NCI-H146 treated with DMSO at 0.1 percent for 48 hours (cell line): Measurements from ENCODE around the gene SEC16B.
A peak's percentile ranks its signal among the peaks of the same experiment; 100 is the strongest.

ENCODE experiments used
- DNase-seq: peaks from one replicate; lab custom pipeline; 2025; ENCODE audit not compliant: unreplicated experiment; lab: John Stamatoyannopoulos, UW

SEC16B gene

DNA sequence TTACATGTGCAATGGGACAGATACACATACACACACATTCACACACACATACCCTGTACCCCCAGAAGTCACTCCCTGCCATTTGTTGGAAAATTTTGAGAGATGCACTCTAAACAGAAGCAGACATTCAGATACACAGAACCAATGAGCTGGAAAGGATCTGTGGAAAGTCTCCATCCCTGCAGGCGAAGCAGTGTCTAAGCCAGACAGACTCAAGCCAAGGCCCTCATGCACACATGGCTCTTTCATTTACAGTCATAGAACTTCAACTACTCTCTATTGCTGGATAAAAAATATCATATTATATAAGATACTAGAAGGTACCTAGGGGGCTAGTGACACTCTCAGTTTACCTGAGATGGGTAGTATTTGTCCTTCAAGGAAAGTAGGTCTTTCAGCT is 7.3 kb upstream of the SEC16B start:
- no peak for DNase-seq

DNA sequence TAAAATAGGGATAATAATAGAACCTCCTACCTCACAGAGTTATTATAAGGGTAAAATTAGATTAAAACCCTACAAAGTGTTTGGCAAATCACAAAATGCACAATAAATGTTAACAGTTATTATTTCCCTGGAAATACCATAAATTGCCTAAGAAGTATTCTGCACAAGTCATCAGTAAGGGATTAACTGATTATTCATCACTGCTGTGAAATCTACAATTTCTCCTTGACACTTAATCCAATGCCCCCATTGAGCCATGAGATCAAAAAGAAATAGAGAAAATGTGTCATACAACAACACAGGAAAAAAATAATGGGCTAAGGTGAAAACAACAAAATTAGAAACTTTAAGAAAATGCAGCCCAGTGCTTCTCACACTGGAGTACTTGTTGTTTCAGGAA is 6.7 kb upstream of the SEC16B start:
- DNase-seq, result no peak

DNA sequence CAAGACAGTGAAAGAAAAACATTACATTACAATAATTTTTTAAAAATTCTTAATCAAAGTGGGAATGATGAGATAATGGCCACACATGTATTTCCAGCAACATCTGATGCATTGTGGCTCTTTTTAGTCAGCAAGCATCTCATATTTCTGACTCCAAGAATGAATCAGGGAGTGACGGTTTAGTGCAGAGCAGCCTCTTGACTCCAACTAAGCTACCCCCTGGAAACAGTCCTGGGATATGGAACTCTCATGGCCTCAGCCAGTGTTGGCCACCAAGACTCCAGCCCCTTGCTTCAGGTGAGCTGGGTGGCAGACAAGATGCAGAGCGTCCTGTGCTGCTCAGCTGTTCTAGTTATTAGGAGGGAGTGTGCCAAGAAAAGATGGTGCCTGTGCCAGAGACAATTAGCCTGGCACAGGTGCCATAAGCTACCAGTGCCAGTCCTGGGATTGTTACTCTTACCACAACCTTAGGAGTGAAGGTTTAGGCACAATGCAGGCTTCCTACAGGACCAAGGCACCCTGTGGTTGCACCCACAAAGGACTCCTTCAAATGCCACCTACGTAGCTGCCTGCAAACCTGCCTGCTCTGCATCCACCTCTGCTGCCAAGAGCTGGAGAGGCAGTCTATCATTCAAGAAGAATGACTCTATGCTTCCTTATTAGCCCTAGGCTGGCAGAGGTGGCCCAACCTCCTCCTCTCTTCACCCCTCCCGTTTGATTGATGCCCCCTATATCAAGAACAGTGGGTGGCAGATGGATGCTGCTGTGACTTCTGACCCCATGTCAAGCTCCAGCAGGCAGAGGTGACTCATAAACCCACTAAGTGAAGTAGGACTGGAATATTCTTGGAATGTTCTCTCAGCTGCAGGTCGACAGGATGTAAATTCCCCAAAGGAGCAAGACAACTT is 6.0 kb upstream of the SEC16B start:
- no peak for DNase-seq

DNA sequence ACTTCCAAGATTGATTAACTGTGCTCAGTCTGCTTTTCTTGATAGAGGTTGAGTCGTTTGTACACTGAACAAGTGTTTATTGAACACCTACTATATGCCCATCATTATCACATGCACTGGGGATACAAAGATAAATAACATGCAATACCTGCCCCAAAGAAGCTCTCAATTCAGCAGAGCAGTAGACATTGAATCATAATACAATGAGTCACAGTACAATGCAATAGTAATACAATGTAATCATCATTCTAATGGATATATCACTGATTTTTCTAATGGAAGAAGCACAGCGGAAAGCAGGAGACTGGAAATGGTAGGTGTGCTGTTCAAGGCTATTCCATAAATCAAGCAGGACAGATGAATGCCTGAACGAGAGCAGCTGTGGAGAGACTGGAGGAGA is 3.7 kb upstream of the SEC16B start:
- no peak for DNase-seq

DNA sequence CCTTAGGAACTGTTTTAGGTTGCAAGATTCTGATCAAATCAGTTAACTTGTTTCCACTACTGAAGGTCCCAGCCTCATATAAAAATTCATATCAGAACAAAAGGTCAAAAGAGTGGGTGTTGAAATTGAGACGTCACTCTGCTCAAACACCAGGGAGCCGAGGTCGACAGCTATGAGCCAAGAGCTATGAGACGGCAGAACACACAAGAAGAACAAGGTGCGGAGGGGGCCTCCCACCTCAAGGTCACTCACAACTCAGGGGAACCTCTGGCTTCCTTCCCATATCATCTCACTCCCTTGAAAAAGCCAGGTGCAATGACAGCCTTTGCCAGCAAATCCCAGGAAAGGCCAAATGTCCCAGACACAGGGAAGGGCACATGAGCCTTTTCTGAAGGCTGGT is 749 bp downstream of the SEC16B start:
- no peak for DNase-seq

DNA sequence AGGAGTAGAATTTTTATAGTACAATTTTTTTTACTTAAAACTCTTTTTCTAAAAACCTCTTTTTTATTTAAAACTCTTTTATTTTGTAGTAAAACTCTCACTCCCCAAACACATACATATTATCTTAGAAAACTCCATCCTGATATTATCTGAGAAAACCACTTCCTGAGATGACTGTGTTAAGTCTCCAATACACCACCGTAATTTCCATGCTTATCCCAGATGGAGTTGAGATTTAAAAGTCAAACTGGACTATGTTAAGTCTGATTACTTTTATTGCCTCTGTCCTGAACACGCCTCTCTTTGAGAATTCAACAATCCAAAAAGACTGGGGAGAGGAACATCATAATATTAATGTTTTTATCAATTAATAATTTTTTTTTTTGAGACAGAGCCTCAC is 3.7 kb downstream of the SEC16B start:
- no peak for DNase-seq

DNA sequence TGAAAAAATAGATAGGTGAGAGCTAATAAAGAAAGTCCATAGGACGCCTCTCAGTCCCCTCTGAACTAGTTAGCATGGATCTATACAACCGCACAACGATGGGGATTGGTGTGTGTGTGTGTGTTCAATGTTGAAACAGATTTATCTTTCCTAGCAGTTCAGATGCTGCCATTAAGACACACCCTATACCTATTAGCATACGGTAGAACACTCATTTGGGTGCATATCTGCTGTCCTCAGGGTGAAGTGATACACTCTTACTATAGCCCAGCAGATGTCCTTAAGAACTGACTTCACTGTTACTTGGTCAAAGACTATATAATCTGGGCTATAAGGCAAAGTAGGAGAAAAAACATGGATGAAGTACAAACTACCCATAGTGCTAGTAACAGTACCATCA is 4.6 kb downstream of the SEC16B start:
- DNase-seq, result no peak

DNA sequence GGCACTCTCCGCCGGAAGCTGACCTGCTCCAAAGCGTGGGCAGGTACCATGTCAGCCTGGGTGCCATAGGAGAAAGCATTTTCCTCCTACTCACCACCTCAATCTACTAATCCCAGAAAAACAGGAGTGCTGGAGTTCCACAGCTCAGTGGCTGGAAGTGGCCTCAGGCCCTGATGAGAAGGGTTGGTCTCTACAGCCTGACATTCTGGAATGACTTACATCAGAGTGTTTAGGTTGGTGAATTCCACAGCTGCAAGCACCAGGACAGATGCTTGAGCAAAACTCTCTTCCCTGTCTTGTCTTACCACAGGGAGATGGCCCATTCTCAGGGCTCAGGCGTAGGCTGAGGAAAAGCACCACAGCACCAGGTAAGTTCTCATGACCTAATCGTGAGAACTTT is 5.5 kb downstream of the SEC16B start:
- no peak for DNase-seq

DNA sequence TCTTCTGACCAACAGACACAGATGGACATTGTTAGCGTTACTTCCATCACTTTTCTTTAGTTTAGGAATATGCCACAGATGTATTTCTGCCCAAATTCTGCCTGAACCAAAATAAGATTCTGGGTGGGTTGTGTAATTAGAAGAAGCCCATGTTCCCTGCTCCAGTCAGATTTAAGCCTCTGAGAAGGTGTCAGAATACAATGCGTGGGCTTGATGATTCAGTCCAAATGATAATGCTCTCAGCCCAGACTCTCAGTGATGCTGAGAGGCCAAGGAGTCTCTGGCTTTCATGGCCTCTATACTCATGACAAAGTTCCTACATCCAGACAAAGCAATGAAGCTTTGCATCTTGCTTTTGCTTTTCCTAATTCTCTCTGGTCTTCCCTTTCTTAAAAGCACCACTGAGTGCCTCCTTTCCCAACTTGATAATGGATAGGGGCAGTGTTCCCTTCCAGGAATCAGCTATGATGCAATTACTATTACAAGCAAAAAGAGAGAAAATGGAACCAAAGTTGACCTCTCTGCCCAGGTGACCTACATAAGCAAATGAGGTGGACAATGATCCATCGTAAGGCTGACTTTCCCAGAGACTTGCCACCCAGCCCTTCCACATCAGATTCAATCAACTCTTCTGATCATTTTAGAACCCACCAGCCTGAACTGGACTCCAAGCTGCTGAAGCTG is 8.8 kb downstream of the SEC16B start:
- no peak for DNase-seq

DNA sequence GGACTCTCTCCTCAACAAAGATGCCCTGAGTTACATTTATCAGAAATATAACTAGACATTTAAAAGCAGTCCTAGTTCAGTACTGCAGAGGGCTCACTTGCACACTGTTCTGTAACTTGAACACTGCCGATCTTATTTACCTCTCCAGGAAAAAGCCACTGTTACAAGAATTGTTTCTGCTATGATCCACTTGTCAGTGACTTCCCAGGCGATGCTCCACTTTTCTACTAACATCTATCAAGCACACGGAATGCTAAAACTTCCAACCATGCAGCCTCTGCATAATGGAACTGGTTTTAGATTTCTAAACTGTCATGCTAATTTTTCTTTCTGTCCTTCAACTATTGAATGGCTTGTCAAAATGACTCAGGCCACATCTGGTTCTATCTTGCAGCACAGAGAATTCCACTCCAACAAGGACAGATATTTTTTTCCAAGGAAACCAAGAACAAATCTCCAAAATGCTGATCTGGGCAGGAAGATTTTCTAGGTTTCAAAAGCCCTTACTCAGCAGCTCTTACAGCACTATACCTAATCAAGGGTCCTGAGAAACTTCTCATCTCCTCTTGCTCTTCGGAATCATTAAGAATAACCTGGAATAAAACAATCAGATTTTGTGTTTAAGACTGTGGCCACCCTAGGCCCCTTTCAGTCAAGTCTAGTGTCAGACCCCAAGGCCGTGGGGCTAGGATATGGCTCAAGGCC is 9.9 kb downstream of the SEC16B start:
- no peak for DNase-seq

DNA sequence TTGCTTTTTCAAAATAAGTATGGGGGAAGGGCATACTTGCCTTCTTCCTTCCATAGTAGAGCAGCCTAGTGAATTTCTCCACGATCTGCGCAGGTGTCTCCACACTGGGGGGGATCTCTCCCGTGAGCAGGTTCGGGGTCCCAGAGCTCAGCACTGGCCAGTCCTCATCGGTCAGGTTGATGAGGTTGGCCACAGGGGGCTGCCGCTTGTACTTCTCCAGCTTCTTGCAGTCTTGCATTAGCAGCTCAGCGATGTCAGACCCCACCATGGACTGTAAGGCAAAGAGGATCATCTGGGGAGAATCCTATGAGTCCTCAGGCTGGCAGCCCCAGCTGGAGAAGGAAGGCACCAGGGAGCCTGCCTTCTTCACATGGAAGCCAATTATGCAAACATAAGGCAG is 11.8 kb downstream of the SEC16B start:
- DNase-seq, result no peak

DNA sequence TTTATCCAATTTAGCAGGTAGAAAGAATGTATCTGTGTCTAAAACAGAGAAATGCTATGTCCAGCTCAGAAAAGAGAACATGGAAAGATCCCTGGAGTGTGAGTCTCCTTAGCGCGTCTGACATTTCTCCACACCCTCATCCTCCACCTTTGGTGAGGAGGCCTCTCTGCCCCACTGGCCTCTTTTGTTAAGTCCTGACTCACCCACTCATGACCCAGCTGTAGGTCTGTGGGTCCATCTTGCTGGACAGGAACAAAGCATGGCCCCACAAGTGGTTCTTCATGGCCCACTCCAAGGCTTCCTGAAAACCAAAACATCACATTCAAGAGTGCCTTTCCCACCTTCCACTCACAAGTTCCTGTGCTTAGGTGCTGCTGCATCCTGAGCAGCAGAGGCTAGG is 15.8 kb downstream of the SEC16B start:
- DNase-seq, result no peak

DNA sequence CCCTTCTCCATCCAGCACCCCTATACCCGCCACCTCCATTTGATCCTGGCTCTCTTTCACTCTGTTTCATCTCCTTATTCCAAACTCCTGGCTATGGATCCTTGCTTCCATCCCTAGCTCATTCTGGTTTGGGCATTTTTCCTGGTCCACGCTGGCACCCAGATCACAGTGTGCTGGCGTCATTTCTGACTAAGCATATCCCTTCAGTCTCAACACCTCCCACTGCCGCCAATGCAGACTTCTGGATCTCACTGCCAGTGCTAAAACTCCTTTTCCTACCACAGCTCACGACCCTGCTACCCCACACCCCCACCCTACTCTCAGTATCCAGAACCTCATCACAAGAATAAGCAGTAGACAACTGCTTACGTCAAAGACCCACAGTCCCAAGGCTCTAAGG is 16.3 kb downstream of the SEC16B start:
- DNase-seq, result no peak

DNA sequence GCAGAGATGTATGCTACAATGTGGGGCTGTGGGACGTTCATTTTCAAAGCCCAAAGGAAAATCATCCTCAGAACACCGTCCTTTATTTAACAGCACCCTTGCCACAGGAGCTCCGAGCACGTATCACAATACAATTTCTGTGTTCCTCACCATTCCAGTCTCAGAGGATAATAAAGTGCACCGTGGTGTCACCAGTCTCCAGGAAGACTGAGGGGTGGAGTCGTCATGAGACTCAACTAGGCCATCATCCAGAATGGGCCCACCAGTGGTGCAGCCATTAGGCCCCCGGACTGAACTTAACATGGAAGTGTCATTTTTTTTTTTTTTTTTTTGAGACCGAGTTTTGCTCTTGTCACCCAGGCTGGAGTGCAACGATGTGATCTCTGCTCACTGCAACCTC is 17.2 kb downstream of the SEC16B start:
- no peak for DNase-seq

DNA sequence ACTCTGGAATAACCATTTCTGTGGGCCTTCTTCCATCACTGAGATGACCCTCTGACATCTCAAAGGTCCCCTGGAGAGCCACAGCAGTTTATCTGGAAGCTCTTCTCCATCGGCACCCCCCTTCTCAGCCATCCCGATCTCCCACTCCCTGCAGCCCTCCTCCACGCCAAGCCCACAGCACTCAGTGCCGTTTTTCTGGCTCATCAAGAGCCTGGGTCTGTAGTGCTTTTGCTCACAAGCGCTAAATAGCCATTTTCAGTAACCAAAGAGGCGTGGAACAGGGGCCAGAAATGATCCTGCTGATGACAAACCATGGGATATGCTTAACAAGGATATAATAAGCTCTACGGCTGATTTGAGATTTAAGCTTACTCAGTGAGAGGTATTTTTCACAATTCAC is 17.6 kb downstream of the SEC16B start:
- DNase-seq, result no peak

DNA sequence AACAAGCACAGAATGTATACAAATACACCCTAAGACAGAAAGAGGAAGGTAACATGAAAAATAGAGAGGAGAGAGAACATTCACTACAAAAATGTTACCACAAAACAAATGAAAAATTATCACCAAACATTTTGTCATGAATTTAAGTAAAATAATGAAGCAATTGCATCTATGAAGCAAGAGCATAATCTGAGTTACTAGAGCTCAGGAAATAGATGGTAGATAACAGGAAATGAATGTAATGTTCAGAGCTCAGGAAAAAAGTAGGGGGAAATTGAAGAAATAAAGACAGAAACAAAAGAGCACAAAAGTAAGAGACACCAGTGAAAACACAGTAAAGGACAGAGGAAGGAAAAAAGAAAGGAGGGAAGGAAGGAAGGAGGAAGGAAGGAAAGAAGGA is 19.4 kb downstream of the SEC16B start:
- no peak for DNase-seq

DNA sequence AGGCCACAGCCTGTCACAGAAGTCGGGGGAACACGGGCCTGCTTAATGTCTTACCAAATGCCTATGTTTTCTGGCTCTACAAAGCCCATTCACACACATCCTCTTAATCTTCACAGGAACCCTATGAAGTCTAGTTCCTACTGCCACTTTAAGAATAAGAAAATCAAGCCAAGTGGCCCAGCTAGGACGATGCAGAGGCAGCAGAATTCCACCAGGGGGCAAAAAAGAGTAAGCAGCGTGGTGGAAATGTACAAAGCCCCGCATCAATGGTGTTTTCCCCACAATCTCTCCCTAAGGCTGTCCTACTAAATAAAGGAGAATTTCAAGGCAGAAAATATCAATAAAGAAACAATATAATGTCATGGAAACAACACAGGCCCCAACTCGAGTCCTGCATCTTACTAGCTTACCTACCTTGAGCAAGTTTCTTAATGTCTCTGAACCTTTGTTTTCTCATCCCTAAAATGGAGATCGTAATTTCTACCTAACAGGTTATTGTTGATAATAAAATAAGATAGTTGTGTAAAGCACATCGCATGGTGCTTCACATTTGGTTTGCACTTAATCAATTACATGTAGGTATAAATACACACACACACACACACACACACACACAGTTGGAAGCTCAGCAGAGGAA is 21.4 kb downstream of the SEC16B start:
- peak; percentile 46 for DNase-seq

DNA sequence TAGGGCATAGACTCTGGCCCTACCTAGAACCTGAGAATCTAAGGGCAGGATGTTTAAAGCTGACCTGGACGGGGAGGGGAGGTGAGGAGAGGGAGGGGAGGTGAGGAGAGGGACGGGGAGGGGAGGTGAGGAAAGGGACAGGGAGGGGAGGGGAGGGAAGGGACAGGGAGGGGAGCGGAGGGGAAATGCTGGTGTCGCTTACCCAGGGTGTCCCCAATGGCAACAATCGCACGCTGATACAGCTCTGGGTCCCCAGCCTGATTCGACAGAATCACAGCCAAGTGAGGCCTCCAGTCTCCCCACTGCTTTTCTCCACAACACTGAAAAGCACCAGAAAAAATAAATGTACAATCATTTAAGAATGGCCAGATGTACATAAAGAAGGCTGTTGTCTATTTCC is 22.2 kb downstream of the SEC16B start:
- no peak for DNase-seq

DNA sequence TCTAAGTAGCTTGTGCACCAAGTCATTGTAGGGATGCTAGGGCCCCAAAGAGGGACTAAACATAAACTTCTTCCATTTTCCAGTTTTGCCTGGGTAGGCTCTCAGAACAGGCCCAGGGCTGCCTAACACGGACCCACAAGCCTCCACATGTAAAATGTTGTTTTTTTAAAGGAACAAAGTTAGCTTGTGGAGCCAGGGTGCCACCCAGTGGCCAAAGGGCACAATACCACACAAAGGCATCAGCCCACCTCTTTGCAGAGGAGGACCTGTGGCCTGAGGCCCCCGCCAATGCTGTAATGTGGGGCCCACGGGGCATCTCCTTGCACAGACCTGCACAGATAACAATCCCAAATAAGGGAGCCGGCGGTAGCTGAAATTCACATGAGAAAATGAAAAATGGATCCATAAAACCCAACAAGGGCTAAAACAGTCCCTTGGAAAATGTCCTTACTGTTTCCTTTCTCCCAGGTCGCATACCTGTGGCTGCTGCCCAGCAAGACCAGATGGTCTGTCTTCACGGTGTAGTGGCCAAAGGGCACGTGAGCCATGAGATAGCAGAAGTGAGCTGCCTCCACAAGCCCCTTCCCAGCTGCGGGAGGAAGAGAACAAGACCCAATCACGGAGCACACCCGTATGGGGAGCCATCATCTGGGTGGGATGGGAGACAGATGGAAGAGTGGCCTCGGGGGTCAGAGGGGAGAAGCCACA is 23.8 kb downstream of the SEC16B start:
- DNase-seq, result no peak

DNA sequence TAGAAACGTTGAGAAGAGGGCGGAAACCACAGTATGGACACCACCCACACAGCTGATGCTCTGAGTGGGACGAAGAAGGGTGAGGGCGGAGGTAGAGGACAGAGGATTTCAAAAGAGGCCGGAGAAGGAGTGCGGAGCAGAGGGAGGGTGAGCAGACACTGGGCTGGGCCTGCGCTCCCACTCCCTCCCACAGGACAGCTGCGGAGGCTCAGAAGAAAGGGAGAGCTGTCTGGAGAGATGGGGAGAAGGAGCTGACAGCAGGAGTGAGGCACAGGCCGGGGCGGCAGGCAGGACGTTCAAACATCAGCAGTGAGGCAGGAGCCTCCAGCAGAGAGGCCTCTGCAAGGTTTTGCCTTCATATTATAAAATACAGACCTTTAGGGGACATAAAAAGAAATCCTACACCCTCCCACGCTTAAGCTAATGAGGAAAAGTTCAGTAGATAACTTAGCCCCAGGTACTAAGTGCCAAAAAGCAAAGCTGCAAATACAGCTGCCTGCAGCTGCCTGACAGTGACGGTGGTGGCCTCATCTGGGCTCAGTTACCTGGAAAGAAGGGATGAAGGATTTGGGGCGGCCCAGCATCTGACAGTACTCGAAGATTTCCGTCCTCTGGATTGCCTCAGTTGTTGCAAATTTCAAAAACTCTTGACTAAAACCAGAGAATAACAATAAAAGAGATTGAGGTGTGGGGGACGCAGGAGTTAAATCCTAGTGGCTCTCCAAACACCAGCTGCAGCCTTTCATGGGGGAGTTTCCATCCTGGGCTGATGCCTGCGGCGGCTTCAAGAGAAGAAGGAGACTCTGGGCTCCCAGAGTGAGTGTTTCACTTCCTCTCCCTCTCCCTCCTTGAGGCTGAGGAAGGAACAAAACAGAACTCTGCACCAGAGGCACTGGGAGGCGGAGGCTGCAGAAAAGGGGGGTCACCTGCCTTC is 25.6 kb downstream of the SEC16B start:
- DNase-seq, result no peak
